Activated CD4-positive, alpha-beta T cell treated with anti-CD3 and anti-CD28 coated beads for 24 hours (primary cell): ENCODE data around the gene ILF2.
"Not testable (repeated sequence)": the region's sequence is repeated elsewhere in the genome, so short reads cannot be mapped to it uniquely, and the experiment has no call there.

Experiments used
- DNase-seq, 2 donors: peaks; one replicate each; pipeline ENCODE4 v3.0.0-alpha.2; 2020; ENCODE audit warnings: low read depth in 2 of 2

The ILF2 gene

GRCh38 chr1:153670859-153671627 is at the start of gene ILF2:
Gene ILF2 (minus strand): TSS chr1:153670993. CDS start chr1:153670922, 71 bp downstream.
- DNase-seq: peak; percentile 91 to 95

DNA sequence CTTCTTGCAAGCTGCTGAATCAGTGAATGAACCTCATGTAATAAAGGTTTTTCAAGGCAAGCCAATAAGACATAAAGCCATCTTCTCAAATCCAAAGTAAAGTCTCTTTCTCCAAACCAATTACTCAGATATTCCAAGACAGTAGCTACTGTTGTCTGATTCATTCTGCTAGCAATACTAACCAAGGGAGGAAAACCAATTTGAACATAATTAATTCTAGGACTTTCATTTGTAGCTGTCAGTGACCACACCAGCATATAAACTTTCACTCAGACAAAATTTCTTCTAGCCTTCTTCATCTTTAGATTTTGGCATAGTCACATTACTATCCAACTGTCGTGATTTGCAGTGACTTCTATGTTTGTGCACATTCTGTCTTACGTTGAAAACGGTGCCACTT is 46.5 kb upstream of the ILF2 start:
- DNase-seq: no peak

DNA sequence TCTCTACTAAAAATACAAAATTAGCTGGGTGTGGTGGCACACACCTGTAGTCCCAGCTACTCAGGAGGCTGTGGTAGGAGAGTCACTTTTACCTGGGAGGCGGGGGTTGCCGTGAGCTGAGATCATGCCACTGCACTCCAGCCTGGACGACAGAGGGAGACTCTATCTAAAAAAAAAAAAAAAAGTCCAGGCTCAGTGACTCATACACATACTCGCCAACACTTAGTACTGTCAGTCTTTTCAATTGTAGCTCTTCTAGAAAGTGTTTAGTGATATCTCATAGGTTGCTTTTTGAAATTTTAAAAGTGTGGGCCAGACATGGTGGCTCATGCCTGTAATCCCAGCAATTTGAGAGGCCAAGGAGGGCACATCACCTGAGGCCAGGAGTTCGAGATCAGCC is 45.4 kb upstream of the ILF2 start:
- not testable (repeated sequence) for DNase-seq

GRCh38 chr1:153711026-153711425 is 40.2 kb upstream of the ILF2 start:
- DNase-seq: no peak

GRCh38 chr1:153705484-153705883 is 34.7 kb upstream of the ILF2 start:
- DNase-seq: no peak

DNA sequence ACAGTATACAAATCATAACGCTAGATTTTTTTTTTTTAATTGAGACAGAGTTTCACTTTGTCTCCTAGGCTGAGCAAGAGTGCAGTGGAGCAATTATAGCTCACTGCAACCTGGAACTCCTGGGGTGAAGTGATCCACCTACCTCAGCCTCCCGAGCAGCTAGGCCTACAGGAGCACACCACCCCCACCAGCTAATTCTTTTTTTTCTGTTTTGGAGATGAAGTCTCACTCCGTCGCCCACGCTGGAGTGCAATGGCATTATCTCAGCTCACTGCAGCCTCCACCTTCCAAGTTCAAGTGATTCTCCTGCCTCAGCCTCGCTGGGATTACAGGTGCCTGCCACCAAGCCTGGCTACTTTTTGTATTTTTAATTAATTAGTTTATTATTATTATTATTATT is 29.0 kb upstream of the ILF2 start:
- no peak for DNase-seq

GRCh38 chr1:153698923-153699714 is 28.3 kb upstream of the ILF2 start:
- no peak for DNase-seq

- DNase-seq: peak in 1 of 2 donors; percentile 6
Measured at GRCh38 chr1:153698020-153698922, 27.5 kb upstream of the ILF2 start.

GRCh38 chr1:153697191-153698019 is 26.6 kb upstream of the ILF2 start:
- DNase-seq: no peak

- no peak for DNase-seq
Measured at GRCh38 chr1:153696741-153697140, 25.9 kb upstream of the ILF2 start.

GRCh38 chr1:153693466-153693865 is 22.7 kb upstream of the ILF2 start:
- no peak for DNase-seq

DNA sequence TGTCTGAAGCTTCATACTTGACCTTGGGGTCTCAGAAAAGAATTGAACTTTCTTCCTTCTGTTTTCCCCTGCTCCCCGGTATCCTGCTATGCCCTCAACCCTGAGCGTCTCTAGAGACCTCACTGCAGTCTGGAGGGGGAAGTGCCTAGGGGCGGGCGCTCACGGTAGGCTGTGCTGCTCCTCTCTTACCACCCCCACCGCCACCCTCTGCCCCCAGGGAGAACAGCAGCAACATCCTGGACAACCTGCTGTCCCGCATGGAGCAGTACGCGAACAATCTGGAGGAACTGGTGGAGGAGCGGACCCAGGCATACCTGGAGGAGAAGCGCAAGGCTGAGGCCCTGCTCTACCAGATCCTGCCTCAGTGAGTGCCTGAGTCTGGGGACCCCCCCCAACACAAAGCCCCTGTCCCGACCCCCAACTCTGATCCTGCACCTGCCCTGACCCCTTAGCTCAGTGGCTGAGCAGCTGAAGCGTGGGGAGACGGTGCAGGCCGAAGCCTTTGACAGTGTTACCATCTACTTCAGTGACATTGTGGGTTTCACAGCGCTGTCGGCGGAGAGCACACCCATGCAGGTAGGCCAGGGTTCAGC is 18.0 kb upstream of the ILF2 start:
- no peak for DNase-seq

DNA sequence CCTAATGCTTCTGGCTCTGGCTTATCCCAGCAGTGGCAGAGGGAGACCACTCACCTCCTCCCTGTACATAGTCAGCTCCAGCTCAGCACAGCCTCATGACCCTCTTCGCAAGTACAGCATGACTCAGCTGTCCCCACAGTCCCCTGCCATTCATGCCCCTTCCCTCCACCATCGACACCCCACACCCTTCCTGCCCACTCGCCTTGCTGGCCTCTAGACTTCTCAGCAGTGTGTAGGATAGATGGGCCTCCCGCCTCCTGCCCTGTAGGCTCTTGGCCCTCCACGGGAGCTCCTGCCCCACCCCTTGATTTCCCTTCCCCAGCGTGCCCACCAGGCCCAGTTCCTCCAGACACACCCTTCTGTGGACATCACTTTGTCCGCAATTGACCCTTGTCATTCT is 17.5 kb upstream of the ILF2 start:
- no peak for DNase-seq

DNA sequence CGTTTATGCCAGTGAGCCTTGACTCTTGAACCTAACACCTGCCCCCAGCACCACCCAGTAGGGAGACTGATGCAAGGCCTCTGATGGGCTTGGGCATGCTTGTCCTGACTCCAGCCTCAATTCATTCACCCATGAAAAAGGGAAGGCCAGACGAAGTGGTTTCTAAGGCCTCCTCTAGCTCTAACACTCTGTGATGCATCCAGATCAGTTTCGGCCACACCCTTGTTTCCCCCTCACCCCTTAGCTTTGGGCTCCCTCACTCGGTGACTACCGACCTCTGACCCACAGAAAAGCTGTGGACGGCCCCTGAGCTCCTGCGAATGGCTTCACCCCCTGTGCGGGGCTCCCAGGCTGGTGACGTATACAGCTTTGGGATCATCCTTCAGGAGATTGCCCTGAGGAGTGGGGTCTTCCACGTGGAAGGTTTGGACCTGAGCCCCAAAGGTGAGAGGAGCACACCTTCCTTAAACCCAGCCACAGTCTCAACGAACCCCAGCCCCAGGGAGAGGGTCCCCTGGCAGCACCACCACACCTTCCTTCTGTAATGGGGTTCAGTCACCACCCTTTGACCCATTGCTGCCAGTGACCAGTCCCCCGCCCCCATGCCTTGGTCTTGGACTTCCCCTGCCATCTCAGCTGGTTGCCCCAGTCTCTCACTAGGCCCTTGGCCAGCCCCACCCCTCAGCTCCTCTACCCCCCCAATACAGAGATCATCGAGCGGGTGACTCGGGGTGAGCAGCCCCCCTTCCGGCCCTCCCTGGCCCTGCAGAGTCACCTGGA is 16.7 kb upstream of the ILF2 start:
- DNase-seq: no peak

DNA sequence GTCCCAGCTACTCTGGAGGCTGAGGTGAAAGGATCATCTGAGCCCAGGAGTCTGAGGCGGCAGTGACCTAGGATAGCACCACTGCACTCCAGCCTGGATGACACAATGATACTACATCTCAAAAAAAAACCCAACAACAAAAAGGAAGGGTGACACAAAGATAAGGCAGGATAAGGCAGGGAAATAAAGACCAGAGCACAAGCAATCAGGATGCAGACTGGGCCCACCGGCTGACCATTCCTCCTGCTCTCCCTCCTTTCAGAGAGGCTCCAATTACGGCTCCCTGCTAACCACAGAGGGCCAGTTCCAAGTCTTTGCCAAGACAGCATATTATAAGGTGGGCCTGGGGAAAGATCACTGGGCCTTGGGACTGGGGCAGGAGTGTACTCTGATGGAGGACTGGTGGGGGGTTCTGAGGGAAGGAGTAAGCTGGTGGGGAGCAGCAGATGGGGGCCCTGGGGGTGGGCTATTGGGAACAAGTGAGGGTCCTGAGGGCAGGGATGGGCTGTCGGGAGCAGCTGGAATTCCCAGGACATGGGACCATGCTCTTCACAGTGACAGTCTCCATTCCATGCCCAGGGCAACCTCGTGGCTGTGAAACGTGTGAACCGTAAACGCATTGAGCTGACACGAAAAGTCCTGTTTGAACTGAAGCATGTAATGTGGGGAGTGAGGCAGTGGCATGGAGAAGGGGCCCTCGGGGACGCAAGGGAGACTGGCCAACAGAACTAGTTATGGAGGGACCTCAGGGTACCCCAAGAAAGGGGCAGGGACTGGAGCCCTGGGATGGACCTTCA is 14.9 kb upstream of the ILF2 start:
- DNase-seq: no peak

- no peak for DNase-seq
Measured at GRCh38 chr1:153684892-153685291, 14.1 kb upstream of the ILF2 start.

GRCh38 chr1:153683854-153684253 is 13.1 kb upstream of the ILF2 start:
- no peak for DNase-seq

DNA sequence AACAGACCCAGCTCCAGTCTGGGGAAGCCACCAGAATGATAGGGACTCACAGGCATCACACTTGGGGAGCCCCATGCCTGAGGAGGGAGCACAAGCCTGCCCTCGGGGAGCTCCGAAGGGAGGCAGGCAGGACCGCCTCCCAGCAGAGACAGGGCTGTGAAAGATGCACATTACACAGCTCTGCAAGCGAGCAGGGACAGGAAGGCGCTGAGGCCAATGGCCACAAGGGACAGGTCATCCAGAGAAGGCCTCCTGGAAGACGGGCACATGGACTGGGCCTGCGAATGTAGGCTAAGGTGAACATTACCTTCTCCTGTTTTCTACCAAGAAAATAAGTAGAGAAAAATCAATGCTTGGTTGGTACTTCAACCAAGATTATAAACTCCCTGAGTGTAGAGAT is 11.9 kb upstream of the ILF2 start:
- DNase-seq: no peak

- no peak for DNase-seq
Measured at GRCh38 chr1:153680120-153680403, 9.3 kb upstream of the ILF2 start.
